ENCODE data around the gene SLC18A2. TPM values are rescaled to one million over a fixed set of nuclear protein-coding genes. Genes with fewer than 3 reads are reported as not detected.

Gene SLC18A2
- polyA plus RNA-seq, 2 donors: 0.14 to 0.39 TPM

GRCh38 chr10:117248750-117249465 lies 8.0 kb downstream of the SLC18A2 start:
- WGBS, 2 donors: 43 to 54% methylated on average over 10 of the region's 10 CpGs

GRCh38 chr10:117249493-117250093 lies 8.7 kb downstream of the SLC18A2 start:
- Histone ChIP-seq H3K9me3 (ENCODE audit: control insufficient read depth in 2 of 2, insufficient read depth in 1 of 2, low read depth in 1 of 2, low read length in 1 of 2) (no peaks in the 10 kb centered on the region), H3K27ac (ENCODE audit: low read depth in 2 of 2, low read length in 1 of 2) (no peak overlapping the region), H3K36me3 (ENCODE audit: control insufficient read depth in 2 of 2, insufficient read depth in 2 of 2, low read length in 1 of 2) (no peaks in the 10 kb centered on the region), H3K27me3 (ENCODE audit: control insufficient read depth in 1 of 2, insufficient read depth in 2 of 2, low read length in 2 of 2) (no peaks in the 10 kb centered on the region), H3K4me3 (ENCODE audit: low read depth in 1 of 2, low read length in 2 of 2) (no peak overlapping the region), H3K4me1 (ENCODE audit: control insufficient read depth in 2 of 2, insufficient read depth in 2 of 2, low read length in 1 of 2) (peaks cover 0 to 1% of the 10 kb centered on the region in 2 donors)
- WGBS, 2 donors: 64 to 74% methylated on average over 6 of the region's 6 CpGs

More at GRCh38 chr10:117248750-117249465, 8.0 kb downstream of the SLC18A2 start:
- no peaks in the 10 kb centered on the region for H3K27me3 ChIP-seq (ENCODE audit: control insufficient read depth in 1 of 2, insufficient read depth in 2 of 2, low read length in 2 of 2)
- no peak overlapping the region for H3K27ac ChIP-seq (ENCODE audit: low read depth in 2 of 2, low read length in 1 of 2)
- no peaks in the 10 kb centered on the region for H3K36me3 ChIP-seq (ENCODE audit: control insufficient read depth in 2 of 2, insufficient read depth in 2 of 2, low read length in 1 of 2)
- no peak overlapping the region for H3K4me3 ChIP-seq (ENCODE audit: low read depth in 1 of 2, low read length in 2 of 2)
- no peaks in the 10 kb centered on the region for H3K9me3 ChIP-seq (ENCODE audit: control insufficient read depth in 2 of 2, insufficient read depth in 1 of 2, low read depth in 1 of 2, low read length in 1 of 2)
- H3K4me1 ChIP-seq (ENCODE audit: control insufficient read depth in 2 of 2, insufficient read depth in 2 of 2, low read length in 1 of 2): peaks cover 0 to 1% of the 10 kb centered on the region in 2 donors

- Histone ChIP-seq H3K4me3 (ENCODE audit: low read depth in 1 of 2, low read length in 2 of 2) (no peak overlapping the region), H3K27me3 (ENCODE audit: control insufficient read depth in 1 of 2, insufficient read depth in 2 of 2, low read length in 2 of 2) (no peaks in the 10 kb centered on the region), H3K4me1 (ENCODE audit: control insufficient read depth in 2 of 2, insufficient read depth in 2 of 2, low read length in 1 of 2) (peaks cover 0 to 1% of the 10 kb centered on the region in 2 donors), H3K27ac (ENCODE audit: low read depth in 2 of 2, low read length in 1 of 2) (no peak overlapping the region), H3K9me3 (ENCODE audit: control insufficient read depth in 2 of 2, insufficient read depth in 1 of 2, low read depth in 1 of 2, low read length in 1 of 2) (no peaks in the 10 kb centered on the region), H3K36me3 (ENCODE audit: control insufficient read depth in 2 of 2, insufficient read depth in 2 of 2, low read length in 1 of 2) (no peaks in the 10 kb centered on the region)
- 50 to 72% methylated on average over 7 of the region's 7 CpGs for WGBS, 2 donors
Observed at GRCh38 chr10:117250411-117250810, 9.5 kb downstream of the SLC18A2 start.

DNA sequence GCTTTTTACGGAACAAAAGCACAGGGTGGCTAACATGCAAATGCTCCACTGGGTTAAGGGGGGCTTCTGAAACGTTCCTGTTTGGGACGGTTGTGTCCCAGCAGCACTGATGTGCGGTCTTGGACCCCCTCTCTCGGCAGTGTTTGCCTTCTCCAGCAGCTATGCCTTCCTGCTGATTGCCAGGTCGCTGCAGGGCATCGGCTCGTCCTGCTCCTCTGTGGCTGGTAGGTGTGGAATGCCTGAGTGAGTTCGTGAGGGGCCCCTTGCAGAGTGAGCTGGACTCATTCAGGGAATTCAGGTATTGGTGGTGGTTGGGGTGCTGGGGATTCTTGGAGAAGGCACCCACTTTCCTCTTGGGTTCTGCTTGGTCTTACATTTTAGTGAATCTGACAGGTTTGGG lies 13.0 kb downstream of the SLC18A2 start:
- Histone ChIP-seq H3K9me3 (ENCODE audit: control insufficient read depth in 2 of 2, insufficient read depth in 1 of 2, low read depth in 1 of 2, low read length in 1 of 2) (no peaks in the 10 kb centered on the region), H3K4me1 (ENCODE audit: control insufficient read depth in 2 of 2, insufficient read depth in 2 of 2, low read length in 1 of 2) (no peaks in the 10 kb centered on the region), H3K4me3 (ENCODE audit: low read depth in 1 of 2, low read length in 2 of 2) (no peak overlapping the region), H3K27me3 (ENCODE audit: control insufficient read depth in 1 of 2, insufficient read depth in 2 of 2, low read length in 2 of 2) (no peaks in the 10 kb centered on the region), H3K36me3 (ENCODE audit: control insufficient read depth in 2 of 2, insufficient read depth in 2 of 2, low read length in 1 of 2) (no peaks in the 10 kb centered on the region), H3K27ac (ENCODE audit: low read depth in 2 of 2, low read length in 1 of 2) (no peak overlapping the region)
- 58 to 71% methylated on average over 9 of the region's 9 CpGs for whole genome bisulfite sequencing, 2 donors

DNA sequence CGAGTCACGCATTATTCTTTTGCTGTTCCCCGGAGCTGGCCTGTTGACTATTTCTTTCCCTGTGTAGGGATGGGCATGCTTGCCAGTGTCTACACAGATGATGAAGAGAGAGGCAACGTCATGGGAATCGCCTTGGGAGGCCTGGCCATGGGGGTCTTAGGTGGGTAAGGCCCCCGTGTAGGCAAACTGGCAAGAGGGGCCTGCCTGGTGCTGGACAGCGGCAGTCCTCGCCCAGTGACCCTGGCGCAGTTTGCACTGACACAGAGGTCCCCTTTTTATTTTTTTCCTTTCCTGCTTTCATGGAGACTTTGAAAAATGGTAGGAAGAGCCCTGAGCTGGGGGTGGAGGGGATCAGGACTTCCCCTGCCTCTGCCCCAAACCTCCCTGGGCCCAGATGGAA lies 13.4 kb downstream of the SLC18A2 start:
- WGBS, 2 donors: 72 to 73% methylated on average over 9 of the region's 9 CpGs
- Histone ChIP-seq H3K9me3 (ENCODE audit: control insufficient read depth in 2 of 2, insufficient read depth in 1 of 2, low read depth in 1 of 2, low read length in 1 of 2) (no peaks in the 10 kb centered on the region), H3K27ac (ENCODE audit: low read depth in 2 of 2, low read length in 1 of 2) (no peak overlapping the region), H3K27me3 (ENCODE audit: control insufficient read depth in 1 of 2, insufficient read depth in 2 of 2, low read length in 2 of 2) (no peaks in the 10 kb centered on the region), H3K4me3 (ENCODE audit: low read depth in 1 of 2, low read length in 2 of 2) (no peak overlapping the region), H3K36me3 (ENCODE audit: control insufficient read depth in 2 of 2, insufficient read depth in 2 of 2, low read length in 1 of 2) (no peaks in the 10 kb centered on the region), H3K4me1 (ENCODE audit: control insufficient read depth in 2 of 2, insufficient read depth in 2 of 2, low read length in 1 of 2) (no peaks in the 10 kb centered on the region)

GRCh38 chr10:117254774-117255735 lies 14.1 kb downstream of the SLC18A2 start:
- Histone ChIP-seq H3K36me3 (ENCODE audit: control insufficient read depth in 2 of 2, insufficient read depth in 2 of 2, low read length in 1 of 2) (no peaks in the 10 kb centered on the region), H3K9me3 (ENCODE audit: control insufficient read depth in 2 of 2, insufficient read depth in 1 of 2, low read depth in 1 of 2, low read length in 1 of 2) (no peaks in the 10 kb centered on the region), H3K27me3 (ENCODE audit: control insufficient read depth in 1 of 2, insufficient read depth in 2 of 2, low read length in 2 of 2) (no peaks in the 10 kb centered on the region), H3K4me3 (ENCODE audit: low read depth in 1 of 2, low read length in 2 of 2) (no peak overlapping the region), H3K27ac (ENCODE audit: low read depth in 2 of 2, low read length in 1 of 2) (no peak overlapping the region), H3K4me1 (ENCODE audit: control insufficient read depth in 2 of 2, insufficient read depth in 2 of 2, low read length in 1 of 2) (no peaks in the 10 kb centered on the region)
- WGBS, 2 donors: 74 to 84% methylated on average over 26 of the region's 26 CpGs

DNA sequence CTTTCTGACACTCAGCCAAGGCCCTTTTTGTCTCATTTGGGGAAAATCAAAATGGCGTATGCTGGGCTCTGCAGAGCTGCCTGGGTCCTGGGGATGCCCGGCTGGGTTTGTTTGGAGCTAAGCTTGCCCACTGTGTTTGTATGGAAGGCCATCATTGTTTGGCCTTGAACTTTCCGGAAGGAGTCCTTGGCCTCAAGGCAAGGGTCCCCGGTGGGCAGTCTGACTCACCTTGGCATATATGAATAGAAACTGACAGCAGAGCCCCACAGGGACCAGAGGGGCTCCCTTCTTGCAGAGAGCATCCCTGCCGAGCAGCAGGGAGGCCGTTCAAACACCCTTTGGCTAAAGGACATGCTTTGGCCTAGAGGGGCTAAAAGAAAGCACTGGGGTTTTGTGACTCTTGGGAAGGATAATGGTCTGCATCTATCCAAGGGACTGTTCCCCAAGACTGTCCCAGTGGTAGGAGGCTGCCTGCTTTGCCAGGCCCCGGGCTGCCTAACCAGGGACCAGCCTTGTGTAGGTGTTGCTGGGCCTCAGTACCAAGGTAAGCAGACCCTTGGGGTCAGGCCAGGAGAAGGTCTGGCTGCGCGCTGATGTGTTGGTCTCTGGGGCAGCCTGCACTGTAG lies 15.0 kb downstream of the SLC18A2 start:
- H3K27ac ChIP-seq (ENCODE audit: low read depth in 2 of 2, low read length in 1 of 2): no peak overlapping the region
- no peak overlapping the region for H3K4me3 ChIP-seq (ENCODE audit: low read depth in 1 of 2, low read length in 2 of 2)
- H3K4me1 ChIP-seq (ENCODE audit: control insufficient read depth in 2 of 2, insufficient read depth in 2 of 2, low read length in 1 of 2): no peaks in the 10 kb centered on the region
- H3K36me3 ChIP-seq (ENCODE audit: control insufficient read depth in 2 of 2, insufficient read depth in 2 of 2, low read length in 1 of 2): no peaks in the 10 kb centered on the region
- WGBS, 2 donors: 91 to 93% methylated on average over 9 of the region's 9 CpGs
- H3K27me3 ChIP-seq (ENCODE audit: control insufficient read depth in 1 of 2, insufficient read depth in 2 of 2, low read length in 2 of 2): no peaks in the 10 kb centered on the region
- no peaks in the 10 kb centered on the region for H3K9me3 ChIP-seq (ENCODE audit: control insufficient read depth in 2 of 2, insufficient read depth in 1 of 2, low read depth in 1 of 2, low read length in 1 of 2)

DNA sequence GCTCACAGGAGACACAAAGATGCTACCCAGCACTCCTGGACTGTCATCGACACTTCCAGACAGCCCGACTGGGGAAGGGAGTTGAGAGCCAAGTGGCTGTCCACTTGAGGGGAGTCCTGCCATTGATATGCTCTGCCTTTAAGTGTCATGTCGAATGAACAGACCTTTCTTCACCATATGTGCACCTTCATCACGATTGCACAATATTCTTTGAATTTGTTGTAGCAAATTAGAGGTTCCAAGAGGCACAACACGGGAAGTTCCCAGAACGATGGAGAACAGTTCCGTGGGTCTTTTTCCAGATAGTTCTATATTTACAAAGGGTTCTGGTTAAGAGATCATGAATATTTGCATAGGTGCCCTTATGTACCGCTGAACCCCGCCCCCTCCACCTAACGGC lies 16.0 kb downstream of the SLC18A2 start:
- H3K27ac ChIP-seq (ENCODE audit: low read depth in 2 of 2, low read length in 1 of 2): no peak overlapping the region
- no peak overlapping the region for H3K4me3 ChIP-seq (ENCODE audit: low read depth in 1 of 2, low read length in 2 of 2)
- no peaks in the 10 kb centered on the region for H3K9me3 ChIP-seq (ENCODE audit: control insufficient read depth in 2 of 2, insufficient read depth in 1 of 2, low read depth in 1 of 2, low read length in 1 of 2)
- 78% methylated on average over 10 of the region's 10 CpGs for WGBS, 2 donors
- no peaks in the 10 kb centered on the region for H3K36me3 ChIP-seq (ENCODE audit: control insufficient read depth in 2 of 2, insufficient read depth in 2 of 2, low read length in 1 of 2)
- no peaks in the 10 kb centered on the region for H3K27me3 ChIP-seq (ENCODE audit: control insufficient read depth in 1 of 2, insufficient read depth in 2 of 2, low read length in 2 of 2)
- no peaks in the 10 kb centered on the region for H3K4me1 ChIP-seq (ENCODE audit: control insufficient read depth in 2 of 2, insufficient read depth in 2 of 2, low read length in 1 of 2)

DNA sequence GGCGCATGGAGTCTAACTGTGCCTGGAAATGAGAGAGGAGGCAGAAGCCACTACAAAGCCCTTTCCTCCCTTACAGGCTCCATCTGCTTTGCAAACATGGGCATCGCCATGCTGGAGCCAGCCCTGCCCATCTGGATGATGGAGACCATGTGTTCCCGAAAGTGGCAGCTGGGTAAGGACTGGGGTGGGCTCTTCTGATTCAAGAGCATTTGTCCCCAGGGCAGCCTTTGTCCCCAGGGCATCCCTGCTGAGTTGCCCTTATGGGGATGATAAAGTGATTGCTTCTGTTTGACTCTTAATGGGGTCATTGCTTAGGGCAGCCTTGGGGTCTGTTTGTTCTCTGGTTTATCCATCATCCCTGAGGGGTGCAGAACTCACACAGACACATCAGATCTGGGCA lies 16.8 kb downstream of the SLC18A2 start:
- H3K27ac ChIP-seq (ENCODE audit: low read depth in 2 of 2, low read length in 1 of 2): no peak overlapping the region
- H3K4me3 ChIP-seq (ENCODE audit: low read depth in 1 of 2, low read length in 2 of 2): no peak overlapping the region
- H3K9me3 ChIP-seq (ENCODE audit: control insufficient read depth in 2 of 2, insufficient read depth in 1 of 2, low read depth in 1 of 2, low read length in 1 of 2): no peaks in the 10 kb centered on the region
- WGBS, 2 donors: 74 to 79% methylated on average over 3 of the region's 3 CpGs
- no peaks in the 10 kb centered on the region for H3K4me1 ChIP-seq (ENCODE audit: control insufficient read depth in 2 of 2, insufficient read depth in 2 of 2, low read length in 1 of 2)
- no peaks in the 10 kb centered on the region for H3K36me3 ChIP-seq (ENCODE audit: control insufficient read depth in 2 of 2, insufficient read depth in 2 of 2, low read length in 1 of 2)
- no peaks in the 10 kb centered on the region for H3K27me3 ChIP-seq (ENCODE audit: control insufficient read depth in 1 of 2, insufficient read depth in 2 of 2, low read length in 2 of 2)

Measured in esophagus (tissue), 2 donors.